Ovary (tissue), 3 donors: Measurements from ENCODE around the gene ADGRA1.

Experiments
- EP300 ChIP-seq: sonication (generic); formaldehyde crosslinking; IDR thresholded peaks from one replicate; pipeline ENCODE4 v1.6.1; 2017; ENCODE audit warnings: antibody characterized with exemption
- POLR2A ChIP-seq: fragments of 450-650 bp; IDR thresholded peaks from one replicate; pipeline ENCODE4 v1.6.1; 2017; ENCODE audit warnings: antibody characterized with exemption, mild to moderate bottlenecking, moderate library complexity
- TF ChIP-seq, protein P1 (sequence below), 3 donors: fragments of 450-650 bp in 2 of 3; fragments of 200-600 bp in 1 of 3; IDR thresholded peaks; one replicate each; pipeline versions ENCODE4 v1.5.1 to v1.8.0; 2016 to 2022; ENCODE audit warnings: antibody characterized with exemption in 3 of 3, mild to moderate bottlenecking in 1 of 3
- donor health status: DM: no; HTN: no; CAD: no.

DNA sequence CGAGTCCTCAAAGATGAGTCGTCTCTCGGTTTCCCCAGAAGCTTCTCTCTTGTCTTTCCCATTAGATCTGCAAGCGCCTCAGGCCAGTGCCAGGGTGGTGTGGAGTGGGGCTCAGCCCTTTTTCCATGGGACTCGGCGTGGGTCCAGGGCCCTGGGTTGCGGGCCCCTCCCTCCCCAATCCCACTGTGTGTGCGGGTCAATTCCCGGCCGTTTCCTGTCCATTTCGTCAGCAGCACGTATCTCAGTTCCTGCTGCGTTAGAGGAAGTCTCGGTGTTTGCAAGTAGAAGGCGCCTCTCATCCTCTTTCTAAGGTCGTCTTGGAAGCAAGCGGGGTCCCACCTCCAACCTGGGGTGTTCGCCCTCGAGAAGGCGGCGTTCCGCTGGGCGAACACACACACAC is 25.1 kb upstream of the ADGRA1 start:
- TF ChIP-seq, protein P1, sequence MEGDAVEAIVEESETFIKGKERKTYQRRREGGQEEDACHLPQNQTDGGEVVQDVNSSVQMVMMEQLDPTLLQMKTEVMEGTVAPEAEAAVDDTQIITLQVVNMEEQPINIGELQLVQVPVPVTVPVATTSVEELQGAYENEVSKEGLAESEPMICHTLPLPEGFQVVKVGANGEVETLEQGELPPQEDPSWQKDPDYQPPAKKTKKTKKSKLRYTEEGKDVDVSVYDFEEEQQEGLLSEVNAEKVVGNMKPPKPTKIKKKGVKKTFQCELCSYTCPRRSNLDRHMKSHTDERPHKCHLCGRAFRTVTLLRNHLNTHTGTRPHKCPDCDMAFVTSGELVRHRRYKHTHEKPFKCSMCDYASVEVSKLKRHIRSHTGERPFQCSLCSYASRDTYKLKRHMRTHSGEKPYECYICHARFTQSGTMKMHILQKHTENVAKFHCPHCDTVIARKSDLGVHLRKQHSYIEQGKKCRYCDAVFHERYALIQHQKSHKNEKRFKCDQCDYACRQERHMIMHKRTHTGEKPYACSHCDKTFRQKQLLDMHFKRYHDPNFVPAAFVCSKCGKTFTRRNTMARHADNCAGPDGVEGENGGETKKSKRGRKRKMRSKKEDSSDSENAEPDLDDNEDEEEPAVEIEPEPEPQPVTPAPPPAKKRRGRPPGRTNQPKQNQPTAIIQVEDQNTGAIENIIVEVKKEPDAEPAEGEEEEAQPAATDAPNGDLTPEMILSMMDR (IDR thresholded peaks at IDR 0.05), result no peak
- no peak for TF ChIP-seq EP300
- no peak for TF ChIP-seq POLR2A
